GM18511 (cell line): Measurements from ENCODE around the gene SON.
"Not testable (repeated sequence)": the region's sequence is repeated elsewhere in the genome, so short reads cannot be mapped to it uniquely, and the experiment has no call there.

Experiments
- ATAC-seq: cut with Tn5 transposase; IDR thresholded peaks from one replicate; pipeline ENCODE4 v1.9.1; 2021; ENCODE audit warnings: mild to moderate bottlenecking, moderate library complexity; ENCODE audit not compliant: unreplicated experiment

Gene SON

DNA sequence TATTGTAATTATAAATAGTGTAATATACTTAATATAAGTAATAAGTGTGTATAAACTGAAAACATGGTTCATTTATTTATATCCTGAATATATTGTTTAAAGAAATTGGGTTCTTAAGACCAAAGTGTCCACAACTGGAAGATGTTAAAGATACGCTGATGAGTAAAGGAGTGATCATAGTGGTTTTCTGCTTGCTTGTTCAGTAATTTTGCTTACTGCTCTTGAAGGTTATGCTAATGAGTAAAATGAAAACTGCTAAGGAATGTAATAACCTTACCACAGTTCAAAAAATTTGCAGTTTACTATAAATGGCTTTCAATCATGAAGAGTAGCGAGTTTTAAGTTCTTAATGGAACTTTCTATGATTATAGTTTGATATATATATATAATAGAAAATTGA is 23.7 kb downstream of the SON start:
- no peak for ATAC-seq

DNA sequence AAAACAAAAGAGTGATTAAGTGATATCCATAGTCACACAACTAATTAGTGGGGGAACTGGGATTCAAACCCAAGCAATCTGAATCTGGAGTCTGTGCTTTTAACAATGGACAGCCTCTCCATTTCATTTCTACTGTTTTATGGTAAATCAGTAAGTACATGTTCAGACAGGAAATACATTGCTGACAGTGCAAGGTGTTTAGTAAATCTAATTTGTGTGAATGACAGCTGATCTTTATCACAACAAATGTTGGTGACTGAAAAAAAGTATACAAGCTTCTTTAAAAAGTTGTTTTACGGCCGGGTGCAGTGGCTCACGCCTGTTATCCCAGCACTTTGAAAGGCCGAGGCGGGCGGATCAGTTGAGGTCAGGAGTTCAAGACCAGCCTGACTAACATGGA is 25.1 kb downstream of the SON start:
- no peak for ATAC-seq

GRCh38 chr21:33568448-33568847 is 25.6 kb downstream of the SON start:
- no peak for ATAC-seq

DNA sequence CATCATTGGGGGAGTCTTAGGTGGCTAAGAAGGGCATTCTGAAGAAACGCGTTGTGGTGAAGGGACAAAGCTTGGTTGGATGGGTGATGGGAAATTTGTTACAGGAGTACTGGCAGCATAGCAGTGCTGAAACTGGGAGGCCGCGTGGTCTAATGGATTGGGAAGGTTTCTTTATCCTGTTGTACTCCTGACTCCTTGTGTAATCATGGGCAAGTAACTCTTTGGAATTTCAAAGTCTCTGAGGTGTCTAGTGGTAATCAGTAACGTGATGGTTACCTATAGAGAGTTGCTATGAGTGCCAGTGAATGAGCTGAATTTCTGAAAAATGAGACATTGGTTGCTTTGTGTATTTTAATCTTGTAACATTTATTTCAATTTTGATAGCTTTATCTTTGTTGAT is 27.2 kb downstream of the SON start:
- ATAC-seq: no peak

DNA sequence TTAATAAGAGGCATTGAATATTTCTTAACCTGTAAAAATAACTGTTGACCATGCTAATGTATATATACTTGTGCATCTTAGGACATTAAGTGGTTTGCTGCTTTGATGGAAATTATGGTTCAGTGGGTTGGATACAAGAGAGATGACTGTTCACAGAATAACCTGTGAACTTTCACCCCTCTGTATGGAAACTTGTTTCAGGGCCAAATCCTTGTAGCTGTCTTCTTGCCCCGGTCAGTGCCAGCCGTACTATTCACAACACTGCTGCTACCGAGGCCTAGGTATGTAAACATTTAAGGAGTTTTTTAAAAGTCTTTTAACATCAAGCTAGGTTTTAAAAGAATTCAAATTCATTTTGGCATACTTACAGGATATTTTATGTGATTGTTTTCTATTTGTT is 29.5 kb downstream of the SON start:
- no peak for ATAC-seq

GRCh38 chr21:33576741-33577141 is 33.9 kb downstream of the SON start:
- not testable (repeated sequence) for ATAC-seq

DNA sequence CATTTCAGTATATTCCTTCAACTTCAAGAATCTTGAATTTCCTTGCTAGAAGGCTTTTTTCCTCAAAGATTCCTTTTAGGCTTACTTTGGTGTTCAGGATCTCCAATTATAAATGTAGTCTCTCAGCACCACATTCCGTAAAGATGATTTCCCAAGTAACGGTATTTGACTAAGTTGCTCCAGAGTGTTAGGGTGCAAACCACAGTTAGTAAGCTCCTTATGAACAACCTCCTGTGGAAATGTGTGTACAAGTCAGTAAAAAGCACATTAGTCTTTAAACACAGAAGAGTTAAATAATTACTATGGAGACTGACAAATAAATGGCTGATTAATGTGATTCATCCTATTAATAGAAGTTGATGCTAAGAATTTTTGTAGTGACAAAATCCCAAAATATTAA is 35.4 kb downstream of the SON start:
- no peak for ATAC-seq

- ATAC-seq: no peak
Observed at GRCh38 chr21:33578959-33579542, 36.2 kb downstream of the SON start.

- no peak for ATAC-seq
Observed at GRCh38 chr21:33584455-33584854, 41.6 kb downstream of the SON start.

DNA sequence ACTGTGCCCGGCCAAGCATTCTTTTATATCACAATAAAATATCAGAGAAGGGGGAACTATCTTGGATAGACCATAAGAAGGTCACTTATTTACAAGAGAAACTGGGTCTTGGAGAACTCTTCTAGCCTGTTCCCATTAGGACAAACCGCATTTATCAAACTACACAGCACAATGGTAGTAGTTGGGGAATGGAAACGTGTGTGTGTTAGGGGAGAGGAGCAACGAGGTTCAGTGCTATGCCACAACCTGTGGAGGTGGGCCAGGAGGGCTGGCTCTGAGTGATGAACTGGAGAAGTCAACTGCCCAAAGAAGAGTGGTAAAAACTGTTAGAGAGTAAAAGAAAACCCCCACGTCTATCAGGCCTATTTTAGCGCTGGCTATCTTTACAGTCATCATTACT is 44.1 kb downstream of the SON start:
- ATAC-seq: no peak

DNA sequence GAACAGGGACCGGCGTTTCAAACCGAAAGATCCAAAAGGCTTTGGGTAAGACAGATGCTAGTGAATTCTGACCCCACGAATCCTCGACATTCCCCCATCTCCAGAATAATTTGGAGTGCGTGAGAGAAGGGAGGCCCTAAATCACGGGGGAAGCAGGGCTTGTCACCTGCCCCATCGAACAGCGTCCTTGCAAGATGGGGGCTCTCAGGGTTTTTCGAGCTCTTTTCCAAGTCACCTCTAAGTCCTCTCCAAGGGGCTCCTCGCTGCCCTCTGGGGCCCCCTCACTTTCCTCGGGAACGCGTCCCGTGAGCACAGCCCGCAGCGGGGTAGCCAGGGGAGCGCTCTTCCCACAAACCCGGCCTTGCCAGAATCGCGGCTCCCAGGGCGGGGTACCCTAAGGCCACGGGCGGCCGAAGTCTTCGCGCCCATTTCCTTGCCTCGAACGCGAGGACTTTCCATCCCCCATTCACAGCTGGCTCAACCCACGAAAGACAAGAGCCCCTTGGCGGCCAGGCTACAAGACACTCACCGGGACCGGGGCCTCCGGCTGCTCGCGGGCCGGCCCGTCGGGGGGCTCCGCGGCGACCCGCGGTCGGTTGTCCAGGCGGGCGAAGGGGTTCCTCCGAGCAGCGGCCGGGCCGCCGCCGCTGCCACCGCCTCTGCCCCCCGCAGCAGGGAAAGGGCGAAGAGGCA is 45.1 kb downstream of the SON start:
- peak; percentile 45 for ATAC-seq

GRCh38 chr21:33588485-33589335 is 45.9 kb downstream of the SON start, which contains the start of gene DONSON:
Gene DONSON (minus strand): TSS chr21:33588684. CDS start chr21:33588641, 43 bp downstream.
- ATAC-seq: peak; percentile 84

GRCh38 chr21:33598051-33598450 is 55.2 kb downstream of the SON start:
- ATAC-seq: no peak

DNA sequence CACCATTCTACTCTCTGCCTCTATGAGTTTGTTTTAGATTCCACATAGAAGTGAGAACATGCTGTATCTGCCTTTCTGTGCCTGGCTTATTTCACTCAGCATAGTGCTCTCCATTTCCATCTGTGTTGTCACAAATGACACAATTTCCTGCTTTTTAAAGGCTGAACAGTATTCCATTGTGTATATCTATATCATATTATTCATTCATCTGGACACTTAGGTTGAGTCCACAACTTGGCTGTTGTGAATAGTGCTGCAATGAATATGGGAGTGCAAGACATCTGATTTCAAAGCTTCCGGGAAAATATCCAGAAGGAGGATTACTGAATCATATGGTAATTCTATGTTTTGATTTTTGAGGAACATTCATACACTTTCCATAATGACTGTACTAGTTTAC is 65.7 kb downstream of the SON start:
- no peak for ATAC-seq

DNA sequence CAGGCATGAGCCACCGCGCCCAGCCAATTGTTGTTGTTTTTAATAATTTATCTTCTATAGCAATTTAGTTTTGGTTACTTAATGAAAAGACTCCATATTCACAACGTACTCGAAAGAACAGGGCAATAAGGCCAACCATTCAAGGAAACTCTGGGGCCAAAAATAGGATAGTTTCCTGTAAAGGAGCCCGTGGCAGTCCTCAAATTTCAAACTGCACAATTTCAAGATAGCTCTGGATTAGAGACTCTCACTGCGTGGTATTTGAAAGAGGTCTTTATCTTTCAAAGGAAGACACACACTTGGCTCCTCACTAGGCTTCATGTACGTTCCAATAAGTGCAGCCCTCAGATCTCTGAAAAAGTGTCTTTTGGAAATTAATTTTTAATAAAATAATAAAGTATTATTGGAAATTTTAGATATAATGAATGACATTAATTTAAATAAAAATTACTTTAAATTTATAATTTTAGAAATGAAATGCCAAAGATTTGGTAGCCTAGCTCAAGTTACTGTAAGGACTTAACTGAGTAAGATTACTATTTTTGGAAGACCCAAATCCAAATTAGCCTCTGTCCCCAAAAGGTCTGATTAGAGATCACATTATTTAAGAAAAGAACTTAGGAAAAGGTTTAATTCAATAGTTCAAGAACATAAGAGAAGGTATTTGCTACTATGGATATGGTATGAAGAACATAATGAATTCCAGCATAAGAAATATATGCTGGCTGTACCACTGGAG is 68.3 kb downstream of the SON start:
- ATAC-seq: no peak

DNA sequence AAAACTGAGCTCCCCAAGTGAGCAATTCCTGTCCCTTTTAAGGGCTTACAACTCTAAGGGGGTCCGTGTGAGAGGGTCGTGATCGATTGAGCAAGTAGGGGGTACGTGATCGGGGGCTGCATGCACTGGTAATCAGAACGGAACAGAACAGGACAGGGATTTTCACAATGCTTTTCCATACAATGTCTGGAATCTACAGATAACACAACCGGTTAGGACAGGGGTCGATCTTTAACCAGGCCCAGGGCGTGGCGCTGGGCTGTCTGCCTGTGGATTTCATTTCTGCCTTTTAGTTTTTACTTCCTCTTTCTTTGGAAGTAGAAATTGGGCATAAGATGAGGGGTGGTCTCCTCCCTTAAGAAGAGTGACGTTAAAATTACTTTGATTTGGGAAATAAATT is 74.7 kb downstream of the SON start:
- not testable (repeated sequence) for ATAC-seq

GRCh38 chr21:33618407-33618806 is 75.6 kb downstream of the SON start:
- no peak for ATAC-seq

GRCh38 chr21:33619726-33620125 is 76.9 kb downstream of the SON start:
- ATAC-seq: no peak

DNA sequence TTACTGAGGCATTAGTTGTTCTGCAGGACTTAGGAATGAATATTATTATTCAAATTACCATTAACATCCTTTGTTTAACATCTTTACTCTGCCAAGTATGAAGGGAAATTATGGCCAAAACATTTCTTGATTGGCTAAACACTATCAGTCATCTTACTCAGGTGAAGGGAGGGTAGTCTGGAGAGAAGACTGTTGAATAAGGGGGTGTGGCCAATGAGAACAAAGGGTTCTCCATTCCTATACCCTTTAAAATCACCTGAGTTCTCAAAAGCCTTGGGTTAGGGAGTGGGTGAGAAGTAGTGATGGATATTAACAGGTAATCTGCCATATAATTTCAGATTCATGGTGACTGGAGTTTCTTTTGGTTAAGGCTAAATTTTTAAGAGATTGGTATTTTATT is 79.4 kb downstream of the SON start:
- ATAC-seq: no peak

DNA sequence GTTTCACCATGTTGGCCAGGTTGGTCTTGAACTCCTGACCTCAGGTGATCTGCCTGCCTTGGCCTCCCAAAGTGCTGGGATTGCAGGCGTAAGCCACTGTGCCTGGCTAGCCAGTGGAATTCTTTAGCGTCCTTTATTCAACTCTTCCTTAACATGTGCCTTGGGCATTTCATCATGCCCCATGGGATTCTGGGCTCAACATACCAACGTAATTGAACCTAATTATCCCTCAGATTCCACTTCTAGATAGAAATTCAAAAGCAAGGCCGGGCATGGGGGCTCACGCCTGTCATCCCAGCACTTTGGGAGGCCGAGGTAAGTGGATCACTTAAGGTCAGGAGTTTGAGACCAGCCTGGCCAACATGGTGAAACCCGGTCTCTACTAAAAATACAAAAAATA is 83.3 kb downstream of the SON start:
- ATAC-seq: not testable (repeated sequence)
